HG03565 (cell line): ENCODE data around the gene CPA5.
"Not testable (repeated sequence)": the region's sequence is repeated elsewhere in the genome, so short reads cannot be mapped to it uniquely, and the experiment has no call there.

ENCODE experiments used
- ATAC-seq: cut with Tn5 transposase; IDR thresholded peaks from one replicate; pipeline ENCODE4 v1.9.1; 2021; ENCODE audit warnings: mild to moderate bottlenecking, moderate library complexity; ENCODE audit not compliant: unreplicated experiment

The CPA5 gene, protein sequence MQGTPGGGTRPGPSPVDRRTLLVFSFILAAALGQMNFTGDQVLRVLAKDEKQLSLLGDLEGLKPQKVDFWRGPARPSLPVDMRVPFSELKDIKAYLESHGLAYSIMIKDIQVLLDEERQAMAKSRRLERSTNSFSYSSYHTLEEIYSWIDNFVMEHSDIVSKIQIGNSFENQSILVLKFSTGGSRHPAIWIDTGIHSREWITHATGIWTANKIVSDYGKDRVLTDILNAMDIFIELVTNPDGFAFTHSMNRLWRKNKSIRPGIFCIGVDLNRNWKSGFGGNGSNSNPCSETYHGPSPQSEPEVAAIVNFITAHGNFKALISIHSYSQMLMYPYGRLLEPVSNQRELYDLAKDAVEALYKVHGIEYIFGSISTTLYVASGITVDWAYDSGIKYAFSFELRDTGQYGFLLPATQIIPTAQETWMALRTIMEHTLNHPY

DNA sequence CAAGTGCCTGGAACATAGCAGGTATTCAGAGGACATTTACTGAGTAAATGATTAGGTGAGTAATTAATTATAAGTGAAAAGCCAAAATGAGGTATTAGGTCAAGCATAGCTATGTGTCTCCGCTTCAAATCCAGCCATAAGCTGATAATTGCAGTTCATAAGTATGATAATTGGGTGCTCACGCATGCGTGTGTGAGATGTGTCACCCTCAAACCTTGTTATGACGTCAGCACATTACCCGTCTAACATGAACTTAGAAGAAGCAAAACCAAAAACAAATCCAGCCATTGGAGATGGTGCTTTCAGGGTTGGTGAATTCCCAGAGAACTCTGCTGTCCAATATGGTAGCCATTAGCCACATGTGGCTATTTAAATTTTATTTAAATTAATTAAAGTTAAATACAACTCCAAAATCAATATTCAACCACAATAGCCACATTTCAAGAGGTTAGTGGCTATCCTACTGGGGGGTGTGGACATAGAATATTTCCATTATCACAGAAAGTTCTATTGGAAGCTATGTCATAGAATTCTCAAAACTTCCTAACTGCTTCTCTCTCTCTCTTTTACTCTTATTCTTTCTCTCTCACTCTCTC lies at the start of gene CPA5:
Gene CPA5, plus strand, starts transcription at position 546 of the 596 bp plus-strand sequence. CDS start 1,670 bp downstream, outside the sequence.
- no peak for ATAC-seq

DNA sequence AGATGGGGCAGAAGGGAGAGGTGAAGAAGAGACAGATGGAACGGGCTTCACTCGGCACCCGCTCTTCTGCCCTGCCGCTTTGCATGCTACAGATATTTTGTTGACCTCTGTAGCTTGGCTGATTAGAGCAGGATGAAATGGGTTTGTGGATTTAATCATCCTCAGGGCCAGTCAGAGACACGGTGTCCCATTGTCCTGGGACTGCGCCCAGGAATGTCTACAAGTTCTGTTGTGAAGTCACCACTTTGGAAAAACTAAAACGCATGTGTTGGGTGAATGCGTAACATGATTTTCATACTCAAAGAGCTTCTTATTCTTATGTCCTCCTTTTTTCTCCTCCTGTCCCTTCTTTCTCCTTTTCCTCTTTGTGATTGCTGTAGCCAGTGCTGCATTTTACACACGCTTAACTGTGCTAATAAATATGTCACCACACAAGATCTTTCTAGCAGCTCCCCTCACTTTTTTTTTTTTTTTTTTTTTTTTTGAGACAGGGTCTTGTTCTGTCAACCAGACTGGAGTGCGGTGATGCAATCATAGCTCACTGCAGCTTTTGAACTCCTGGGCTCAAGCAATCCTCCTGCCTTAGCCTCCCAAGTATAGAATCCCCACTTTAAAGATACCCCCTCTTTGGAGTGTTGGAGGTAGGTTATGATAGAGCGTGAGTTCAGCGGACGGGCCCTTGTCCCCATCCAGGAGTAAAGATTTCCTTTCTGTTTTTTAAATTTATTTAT lies 48.2 kb upstream of the CPA5 start:
- no peak for ATAC-seq

DNA sequence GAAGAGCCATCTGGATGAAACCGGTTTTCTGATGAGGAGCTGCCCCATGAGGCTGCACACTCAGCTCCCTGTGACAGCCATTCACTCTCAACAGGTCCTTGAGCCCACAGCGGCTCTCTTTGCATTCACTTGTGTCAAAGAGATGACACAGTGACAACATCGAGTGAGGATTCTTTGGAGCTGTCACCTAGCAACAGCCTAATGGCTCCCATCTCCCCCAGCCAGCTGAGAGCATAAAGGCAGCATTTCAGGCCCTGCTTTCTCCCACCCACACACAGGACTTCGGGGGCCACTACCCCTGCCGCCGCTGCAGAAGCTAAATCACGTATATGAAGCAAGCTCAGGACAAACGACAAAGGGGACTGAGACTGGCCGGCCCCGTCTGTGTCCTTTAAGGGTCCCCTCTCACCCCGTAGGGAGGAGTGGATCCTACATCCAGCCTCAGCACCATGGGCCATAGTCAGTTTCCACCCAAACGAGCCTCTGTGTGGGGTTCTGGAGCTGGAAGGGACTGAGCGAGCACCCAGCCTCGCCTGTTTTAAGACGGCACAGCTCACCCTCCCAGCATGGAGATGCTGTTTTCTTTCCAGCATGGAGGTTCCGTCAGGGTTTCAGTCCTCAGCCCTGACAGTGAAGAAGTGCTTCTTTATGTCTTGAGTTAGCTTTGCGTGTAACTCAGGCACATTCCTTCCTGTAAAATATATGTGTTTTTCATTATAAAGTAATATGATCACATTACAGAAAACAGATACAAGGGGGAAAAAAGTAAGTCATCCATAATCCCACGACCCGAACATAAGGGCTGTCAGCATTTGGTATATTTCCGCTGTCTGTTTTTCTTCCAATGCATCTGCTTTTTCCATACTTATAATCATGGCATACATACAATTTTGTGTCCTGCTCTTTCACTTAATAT lies 46.7 kb upstream of the CPA5 start:
- no peak for ATAC-seq

DNA sequence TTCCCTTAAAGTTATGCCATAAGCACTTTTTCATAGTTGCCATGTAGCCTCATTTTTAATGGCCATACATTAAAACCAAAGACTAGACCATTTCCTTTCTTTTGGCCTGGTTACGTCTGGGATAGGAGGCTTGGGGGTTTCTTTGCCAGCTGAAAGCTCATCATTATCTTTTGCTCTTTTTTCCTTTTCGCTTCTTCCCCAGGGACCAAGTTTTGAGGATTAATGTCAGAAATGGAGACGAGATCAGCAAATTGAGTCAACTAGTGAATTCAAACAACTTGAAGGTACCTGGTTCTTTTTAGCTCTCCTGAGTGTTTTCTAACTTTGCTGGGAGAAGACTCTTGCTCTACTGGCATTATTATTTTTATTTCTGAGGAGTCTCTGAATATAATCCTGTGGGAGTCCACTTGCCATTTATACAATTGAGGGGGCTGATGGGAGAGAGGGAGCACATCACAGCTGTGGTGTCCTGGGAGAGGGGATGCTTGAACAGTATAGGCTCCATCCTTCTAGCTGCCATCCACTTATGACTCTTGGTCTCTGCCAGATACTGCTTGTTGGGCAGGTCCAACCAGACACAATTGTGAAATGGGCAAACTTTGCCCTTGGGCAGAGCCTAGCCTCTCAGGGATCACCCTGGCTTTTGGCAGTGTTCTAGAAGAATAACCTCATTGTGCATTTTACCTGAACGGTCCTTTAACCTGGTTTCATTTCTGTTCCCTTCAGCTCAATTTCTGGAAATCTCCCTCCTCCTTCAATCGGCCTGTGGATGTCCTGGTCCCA lies 45.9 kb upstream of the CPA5 start:
- no peak for ATAC-seq

DNA sequence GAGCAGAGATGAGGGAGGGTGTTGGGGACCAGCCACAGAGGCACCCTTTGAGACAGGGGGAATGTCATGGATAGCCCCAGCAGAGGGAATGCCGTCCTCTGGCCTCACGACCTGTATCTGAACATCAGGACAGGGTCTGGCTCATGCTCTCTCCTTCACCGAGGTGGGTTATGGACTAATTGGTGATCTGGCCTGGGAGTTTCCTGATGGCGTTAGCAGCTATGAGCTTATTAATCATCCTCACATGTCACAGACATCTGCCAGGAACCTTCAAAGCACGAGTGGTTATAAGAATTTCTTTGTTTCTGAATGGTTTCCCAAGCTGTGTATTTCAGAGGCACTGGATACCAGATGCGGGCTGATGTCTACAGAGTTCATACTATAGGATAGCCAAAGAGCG lies 44.8 kb upstream of the CPA5 start:
- ATAC-seq, result no peak

DNA sequence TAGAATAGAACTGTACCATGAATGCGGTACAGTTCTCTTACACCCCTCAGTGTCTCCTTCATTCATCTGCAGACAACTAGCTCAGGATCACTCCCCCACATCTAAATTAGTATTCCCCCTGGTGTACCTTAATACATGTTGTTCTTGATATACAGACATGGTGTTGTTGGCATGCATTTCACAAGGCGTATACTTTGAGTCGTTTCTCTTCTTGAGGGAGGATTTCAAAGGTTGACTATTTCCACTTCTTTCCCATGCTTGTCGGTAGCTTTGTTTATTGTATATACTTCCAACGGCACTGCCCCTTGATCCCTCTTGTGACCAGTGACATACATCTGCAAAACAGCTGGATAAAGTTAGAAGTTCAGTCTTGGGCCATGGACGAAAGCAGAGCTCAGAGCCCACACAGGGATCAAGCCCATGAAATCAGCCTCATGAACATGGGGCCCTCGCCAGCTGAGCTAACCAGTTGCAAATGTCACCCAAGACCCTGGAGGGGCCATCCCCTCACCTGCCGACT lies 43.1 kb upstream of the CPA5 start:
- no peak for ATAC-seq

DNA sequence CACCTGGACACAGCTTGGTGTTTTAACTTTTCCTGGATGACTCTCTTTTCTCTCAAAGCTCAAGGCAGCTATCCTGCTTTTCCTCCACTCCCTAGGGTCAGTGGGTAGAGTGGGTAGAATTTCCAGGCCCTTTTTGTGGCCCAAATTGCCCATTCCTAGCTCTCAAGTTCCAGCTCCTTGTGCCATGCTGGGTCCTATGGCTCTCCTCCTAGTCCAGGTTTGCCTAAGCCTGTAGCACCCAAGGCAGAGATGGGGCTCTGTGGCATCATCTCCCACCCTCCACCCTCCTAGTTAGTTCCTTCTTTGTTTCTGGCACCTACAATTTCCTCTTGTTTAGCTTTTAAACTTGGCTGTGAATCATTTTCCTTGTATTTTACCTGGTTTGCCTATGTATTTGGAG lies 42.0 kb upstream of the CPA5 start:
- no peak for ATAC-seq

DNA sequence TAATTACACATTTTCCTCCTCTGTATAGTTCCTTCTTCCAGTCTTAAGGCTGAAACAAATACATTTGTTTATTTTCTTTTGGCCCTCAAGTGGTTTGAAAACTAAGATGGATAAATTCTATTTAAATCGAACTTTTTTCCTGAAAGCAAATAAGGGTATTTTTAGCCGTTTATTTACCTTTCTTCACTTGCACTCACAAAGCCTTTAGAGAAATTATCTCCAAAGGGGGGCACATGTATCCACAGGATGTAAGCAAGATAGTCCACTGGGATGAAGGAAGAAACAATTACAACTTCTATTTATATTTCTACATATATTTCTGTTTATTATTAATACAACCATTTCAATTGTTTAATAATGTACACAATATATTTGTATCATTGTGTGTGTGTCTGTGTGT lies 41.5 kb upstream of the CPA5 start:
- no peak for ATAC-seq

DNA sequence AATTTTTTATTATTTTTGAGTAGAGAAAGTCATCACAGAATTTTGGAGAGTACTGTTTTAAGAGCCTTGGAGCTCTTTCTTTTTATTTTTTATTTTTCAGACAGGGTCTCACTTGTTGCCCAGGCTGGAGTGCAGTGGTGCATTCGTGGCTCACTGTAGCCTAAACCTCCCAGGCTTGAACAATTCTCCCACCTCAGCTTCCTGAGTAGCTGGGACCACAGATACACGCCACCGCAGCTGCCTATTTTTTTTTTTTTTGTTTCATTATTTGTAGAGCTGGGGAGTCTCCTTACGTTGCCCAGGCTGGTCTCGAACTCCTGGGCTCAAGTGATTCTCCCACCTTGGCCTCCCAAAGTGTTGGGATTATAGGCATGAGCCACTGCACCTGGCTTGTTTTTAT lies 41.1 kb upstream of the CPA5 start:
- no peak for ATAC-seq

DNA sequence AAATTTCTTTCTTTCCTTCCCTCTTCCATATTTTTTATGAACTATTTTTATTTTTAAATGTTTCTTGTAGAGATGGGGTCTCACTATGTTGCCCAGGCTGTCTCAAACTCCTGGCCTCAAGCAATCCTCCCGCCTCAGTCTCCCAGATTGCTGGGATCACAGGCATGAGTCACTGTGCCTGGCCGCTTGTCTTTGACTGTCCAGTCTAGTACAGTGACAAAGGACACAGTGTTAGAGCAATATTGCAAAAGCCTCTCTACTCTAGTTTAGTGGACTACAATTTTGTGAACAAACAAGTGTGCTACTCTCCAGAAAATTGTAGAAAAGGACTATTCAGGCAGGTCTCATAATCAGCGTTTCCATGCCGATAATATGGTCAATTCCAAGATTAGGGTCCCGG lies 40.6 kb upstream of the CPA5 start:
- ATAC-seq, result no peak

DNA sequence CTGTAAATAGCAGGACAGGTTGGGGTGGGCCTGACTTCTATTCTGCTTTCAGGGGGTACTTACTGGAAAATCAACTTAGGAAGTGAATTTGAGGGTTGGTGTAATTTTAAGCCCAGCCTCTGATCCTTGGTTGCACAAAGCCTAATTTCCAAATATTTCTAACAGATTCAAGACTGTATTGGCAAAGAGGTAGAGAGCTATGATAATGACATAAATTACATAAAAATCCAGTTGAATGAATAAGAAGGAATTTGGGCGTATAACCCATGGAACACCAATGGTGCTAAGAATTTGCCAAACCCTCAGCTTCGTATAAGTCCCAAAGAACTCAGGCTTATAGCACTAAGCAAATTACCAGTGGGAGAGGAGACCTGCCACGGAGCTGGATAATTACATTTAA lies 39.7 kb upstream of the CPA5 start:
- no peak for ATAC-seq

DNA sequence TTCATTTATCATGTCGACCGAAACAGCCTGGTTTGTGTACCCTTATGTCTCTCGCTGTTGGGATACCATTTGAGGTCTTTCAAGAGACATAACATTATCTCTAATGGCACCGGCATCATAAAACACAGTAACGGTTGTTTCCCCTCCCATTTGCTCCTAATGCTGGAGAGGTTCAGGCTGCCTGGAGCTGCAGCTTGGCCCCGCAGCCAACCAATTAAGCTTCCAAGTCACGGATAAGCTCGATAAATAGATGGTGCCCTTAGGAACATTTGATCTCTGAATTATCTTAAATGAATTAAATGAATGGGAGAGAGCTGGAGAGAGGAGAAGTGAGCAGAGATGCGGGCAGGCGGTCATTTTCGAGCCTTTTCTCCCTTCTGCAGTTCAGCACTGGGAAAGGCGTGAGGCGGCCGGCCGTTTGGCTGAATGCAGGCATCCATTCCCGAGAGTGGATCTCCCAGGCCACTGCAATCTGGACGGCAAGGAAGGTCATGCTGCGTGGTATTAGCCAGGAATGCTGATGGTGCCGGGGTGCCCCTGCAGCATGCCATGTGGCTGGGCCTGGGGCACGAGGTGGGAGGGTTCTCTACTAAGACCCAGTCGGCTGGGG lies 39.1 kb upstream of the CPA5 start:
- no peak for ATAC-seq

DNA sequence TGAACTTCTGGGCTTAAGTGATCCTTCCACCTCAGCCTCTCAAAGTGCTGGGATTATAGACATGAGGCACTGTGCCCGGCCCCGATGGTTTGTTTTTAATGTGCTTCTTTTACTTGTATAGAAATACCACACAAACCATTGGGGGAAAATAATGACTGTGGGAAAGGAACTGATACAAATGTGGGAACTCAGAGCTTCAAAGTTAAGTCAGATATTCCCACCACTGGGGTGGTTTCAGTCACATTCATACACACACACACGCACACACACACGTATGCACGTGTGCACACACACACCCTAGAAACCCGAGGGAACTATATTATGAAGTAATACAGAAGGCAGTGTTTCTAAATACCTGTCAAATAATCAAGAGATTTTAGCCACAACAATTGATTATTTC lies 34.6 kb upstream of the CPA5 start:
- ATAC-seq, result no peak

DNA sequence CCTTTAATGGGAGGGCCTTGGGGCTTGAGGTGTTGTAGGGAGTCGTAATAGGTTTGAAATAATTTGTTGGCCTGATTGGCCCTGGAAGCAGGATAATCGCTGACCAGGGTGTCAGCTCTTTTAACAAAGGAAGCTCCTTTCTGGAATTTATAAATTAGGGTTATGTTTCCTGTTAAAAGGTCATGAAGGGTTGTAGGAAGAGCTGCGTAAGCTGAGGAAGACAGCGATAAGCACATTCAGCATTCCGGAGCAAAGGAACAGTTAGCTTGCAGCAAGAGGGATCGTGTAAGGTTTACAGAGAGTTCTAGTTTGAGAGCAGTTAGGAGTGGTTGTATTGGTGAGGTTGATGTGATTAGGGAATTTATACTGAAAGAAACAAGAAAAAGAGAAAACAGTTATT lies 30.3 kb upstream of the CPA5 start:
- ATAC-seq, result no peak

DNA sequence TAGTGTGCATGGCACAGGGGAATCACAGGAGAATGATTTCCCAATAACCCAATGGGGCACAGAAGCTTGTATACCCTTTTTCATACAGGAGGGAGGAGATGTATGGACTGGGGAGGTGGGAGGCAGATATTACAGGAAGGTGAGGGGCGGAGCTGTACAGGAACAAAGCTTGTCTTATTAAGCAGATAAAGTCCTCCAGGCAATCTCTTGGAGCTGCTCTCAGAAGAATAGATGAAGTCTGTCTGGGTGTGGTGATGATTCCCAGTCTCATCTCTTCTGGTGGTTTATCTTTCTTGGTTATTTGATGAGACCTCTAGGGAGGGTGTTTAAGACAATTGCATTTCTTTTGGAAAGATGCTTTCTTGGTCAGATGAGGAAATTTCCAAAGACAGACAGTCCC lies 25.1 kb upstream of the CPA5 start:
- no peak for ATAC-seq

DNA sequence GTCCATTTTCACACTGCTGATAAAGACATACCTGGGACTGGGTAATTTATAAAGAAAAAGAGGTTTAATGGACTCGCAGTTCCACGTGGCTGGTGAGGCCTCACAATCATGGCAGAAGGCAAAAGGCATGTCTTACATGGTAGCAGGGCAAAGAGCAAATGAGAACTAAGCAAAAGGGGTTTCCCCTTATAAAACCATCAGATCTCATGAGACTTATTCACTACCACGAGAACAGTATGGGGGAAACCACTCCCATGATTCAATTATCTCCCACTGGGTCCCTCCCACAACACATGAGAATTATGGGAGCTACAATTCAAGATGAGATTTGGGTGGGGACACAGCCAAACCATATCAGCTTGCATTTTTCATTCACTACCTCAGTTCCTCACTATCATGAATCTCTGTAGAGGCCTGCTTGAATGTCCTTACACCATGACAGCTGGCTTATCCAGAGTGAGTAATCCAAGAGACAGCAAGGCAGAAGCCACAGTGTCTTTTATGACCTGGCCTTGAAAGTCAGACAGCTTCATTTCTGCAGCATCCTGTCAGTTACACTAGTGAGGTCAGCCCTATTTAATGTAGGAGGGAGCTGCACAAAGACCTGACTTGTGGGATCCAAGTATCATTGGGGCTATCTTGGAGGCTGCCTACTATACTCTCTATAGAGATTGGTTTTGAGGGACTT lies 22.9 kb upstream of the CPA5 start:
- not testable (repeated sequence) for ATAC-seq

DNA sequence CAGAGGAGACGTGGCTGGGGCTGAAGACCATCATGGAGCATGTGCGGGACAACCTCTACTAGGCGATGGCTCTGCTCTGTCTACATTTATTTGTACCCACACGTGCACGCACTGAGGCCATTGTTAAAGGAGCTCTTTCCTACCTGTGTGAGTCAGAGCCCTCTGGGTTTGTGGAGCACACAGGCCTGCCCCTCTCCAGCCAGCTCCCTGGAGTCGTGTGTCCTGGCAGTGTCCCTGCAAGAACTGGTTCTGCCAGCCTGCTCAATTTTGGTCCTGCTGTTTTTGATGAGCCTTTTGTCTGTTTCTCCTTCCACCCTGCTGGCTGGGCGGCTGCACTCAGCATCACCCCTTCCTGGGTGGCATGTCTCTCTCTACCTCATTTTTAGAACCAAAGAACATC lies 22.0 kb upstream of the CPA5 start:
- ATAC-seq, result no peak

DNA sequence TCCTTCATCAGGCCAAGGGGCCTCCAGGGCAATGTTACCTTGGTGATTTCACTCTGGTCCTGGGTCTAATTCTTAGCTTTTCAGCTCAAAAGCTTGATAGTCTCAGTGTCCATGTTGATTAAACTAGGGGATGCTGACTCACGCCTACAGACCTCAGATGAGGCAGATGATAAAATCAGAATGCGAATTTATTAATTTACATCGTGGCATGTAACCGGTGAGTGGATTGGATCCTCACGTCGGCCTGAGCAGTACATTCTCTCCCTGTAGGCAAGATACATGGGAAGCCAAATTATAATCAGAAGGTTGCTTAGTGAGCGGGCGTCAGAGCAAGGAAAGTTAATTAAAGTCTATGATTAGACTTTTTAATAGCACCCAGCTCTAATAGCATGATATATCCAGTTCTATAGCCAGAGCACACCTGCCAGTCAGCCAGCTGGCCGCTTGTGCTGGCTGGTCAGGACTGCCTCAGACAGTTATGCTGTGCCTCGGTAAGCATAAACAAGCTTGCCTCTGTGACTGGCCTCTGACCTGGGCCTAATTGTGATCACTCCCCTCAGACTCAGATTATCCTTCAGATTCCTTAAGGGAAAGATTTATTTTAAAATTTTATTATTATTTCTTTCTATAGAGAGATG lies 20.2 kb upstream of the CPA5 start:
- no peak for ATAC-seq
